AG10803 (cell line): ENCODE measurements around the gene MPPED1.

Experiments used
- DNase-seq: peaks from one replicate; pipeline ENCODE4 v3.0.0; 2010; ENCODE audit warnings: low read depth
- H3K4me3 ChIP-seq: 2 replicates; pipeline ENCODE4 v1.5.1; 2011; ENCODE audit warnings: mild to moderate bottlenecking, low read length, control low read depth
- TF ChIP-seq, protein P1 (sequence below): conservative IDR thresholded peaks from 2 replicates; pipeline ENCODE4 v1.5.1; 2011; ENCODE audit warnings: mild to moderate bottlenecking, low read length, control low read depth, inconsistent platforms

MPPED1 gene

DNA sequence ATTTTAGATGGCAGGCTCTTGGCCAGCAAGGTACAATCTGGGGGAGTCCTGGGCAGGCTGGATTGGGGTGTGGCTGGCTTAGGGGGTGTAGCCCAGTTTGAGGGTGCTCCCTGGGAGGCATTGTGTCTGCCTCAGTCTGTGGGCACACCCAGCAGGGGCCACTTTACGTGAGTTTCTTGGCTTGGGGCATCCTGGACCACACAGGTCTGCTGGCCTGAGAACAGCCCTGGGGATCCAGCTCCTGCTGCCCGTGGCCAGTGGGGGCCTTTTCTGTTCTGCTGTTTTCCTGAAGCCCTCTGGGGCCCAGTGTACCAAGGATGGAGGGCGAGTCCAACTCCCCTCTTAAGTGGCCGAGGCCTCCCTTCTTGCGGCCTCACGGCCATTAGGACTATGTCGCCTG lies 71.9 kb downstream of the MPPED1 start:
- no peak for DNase-seq
- H3K4me3 ChIP-seq: no peak overlapping the region
- TF ChIP-seq, protein P1, sequence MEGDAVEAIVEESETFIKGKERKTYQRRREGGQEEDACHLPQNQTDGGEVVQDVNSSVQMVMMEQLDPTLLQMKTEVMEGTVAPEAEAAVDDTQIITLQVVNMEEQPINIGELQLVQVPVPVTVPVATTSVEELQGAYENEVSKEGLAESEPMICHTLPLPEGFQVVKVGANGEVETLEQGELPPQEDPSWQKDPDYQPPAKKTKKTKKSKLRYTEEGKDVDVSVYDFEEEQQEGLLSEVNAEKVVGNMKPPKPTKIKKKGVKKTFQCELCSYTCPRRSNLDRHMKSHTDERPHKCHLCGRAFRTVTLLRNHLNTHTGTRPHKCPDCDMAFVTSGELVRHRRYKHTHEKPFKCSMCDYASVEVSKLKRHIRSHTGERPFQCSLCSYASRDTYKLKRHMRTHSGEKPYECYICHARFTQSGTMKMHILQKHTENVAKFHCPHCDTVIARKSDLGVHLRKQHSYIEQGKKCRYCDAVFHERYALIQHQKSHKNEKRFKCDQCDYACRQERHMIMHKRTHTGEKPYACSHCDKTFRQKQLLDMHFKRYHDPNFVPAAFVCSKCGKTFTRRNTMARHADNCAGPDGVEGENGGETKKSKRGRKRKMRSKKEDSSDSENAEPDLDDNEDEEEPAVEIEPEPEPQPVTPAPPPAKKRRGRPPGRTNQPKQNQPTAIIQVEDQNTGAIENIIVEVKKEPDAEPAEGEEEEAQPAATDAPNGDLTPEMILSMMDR: no peak

DNA sequence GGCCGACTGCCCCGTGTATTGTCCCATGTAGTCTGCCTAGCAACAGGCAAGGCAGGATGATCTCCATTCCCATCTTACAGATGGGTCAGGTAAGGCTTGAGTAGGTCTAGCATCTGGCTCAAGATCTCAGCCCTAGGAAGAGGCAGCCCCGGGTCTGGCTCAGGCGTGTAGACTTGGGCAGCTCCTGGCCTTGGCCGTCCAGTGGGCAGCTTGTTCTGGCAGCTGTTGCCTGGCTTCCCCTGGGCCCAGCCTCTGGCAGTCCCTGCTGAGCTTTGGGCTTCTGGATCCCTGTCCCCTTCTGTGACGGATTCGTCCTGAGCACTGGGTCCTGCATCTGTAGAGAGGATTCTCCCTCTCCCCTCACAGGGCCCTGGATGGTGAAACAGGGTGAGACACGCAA lies 72.4 kb downstream of the MPPED1 start:
- TF ChIP-seq, protein P1: no peak
- H3K4me3 ChIP-seq: no peak overlapping the region
- no peak for DNase-seq

DNA sequence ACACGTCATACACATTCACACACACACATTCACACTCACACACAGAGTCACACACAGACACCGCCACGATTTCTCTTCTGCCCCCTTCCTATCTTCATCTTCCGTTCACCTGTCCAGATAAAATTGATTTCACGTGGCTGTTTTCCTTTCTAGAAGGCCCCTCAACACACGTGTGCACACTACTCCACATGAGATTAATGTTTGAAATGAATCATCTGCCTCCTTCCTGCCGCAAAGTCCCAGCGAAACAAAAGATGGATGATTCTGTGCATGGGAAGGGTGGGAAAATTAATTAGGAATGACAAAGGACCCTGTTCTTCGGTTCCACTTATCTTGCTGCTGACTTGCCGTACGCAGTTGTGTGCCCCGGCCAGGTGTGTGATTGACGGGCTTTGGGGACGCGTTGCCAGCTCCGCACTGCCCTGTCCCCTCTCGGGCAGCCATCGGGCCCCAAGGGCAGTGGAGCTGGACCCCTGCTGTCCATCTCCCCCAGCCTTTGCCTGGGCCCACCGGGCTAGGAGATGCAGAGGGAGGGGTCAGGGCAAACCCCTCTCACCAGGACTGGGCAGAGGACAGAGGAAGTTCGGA lies 73.8 kb downstream of the MPPED1 start:
- no peak overlapping the region for H3K4me3 ChIP-seq
- DNase-seq: no peak
- TF ChIP-seq, protein P1: no peak

DNA sequence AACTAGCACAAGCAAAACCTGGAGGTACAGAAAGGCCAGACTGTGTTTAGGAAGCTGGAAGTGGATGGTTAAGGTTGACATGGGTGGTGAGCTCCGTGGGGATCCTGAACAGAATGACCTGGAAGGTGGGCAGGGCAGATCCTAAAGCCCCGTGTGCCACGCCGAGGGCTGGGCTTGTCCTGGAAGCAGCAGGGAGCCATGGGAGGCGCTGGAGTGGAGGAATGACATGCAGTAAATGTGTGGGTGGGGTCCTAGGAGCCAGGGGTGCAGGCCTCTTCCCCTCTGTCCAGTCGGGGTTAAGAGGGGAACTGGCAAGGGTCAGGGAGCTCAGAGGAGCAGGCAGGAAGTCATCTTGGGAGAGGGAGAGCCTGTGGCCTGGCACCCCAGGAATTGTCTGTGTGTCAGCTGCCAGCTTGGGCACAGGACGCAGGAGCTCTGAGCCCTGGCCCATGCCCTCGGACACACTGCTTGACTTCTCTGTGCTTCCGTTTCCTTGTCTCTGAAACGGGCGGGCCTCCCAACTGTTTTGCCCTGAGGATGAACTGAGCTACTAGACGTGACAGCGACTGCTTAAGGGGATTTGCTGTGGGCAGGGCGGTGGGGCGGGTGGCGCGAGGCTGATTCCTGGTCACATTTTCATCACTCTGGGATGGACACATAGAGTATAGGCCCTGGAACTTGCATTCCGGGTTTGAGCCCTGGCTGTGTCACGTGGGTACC lies 75.7 kb downstream of the MPPED1 start:
- no peak for DNase-seq
- TF ChIP-seq, protein P1: no peak
- no peak overlapping the region for H3K4me3 ChIP-seq

DNA sequence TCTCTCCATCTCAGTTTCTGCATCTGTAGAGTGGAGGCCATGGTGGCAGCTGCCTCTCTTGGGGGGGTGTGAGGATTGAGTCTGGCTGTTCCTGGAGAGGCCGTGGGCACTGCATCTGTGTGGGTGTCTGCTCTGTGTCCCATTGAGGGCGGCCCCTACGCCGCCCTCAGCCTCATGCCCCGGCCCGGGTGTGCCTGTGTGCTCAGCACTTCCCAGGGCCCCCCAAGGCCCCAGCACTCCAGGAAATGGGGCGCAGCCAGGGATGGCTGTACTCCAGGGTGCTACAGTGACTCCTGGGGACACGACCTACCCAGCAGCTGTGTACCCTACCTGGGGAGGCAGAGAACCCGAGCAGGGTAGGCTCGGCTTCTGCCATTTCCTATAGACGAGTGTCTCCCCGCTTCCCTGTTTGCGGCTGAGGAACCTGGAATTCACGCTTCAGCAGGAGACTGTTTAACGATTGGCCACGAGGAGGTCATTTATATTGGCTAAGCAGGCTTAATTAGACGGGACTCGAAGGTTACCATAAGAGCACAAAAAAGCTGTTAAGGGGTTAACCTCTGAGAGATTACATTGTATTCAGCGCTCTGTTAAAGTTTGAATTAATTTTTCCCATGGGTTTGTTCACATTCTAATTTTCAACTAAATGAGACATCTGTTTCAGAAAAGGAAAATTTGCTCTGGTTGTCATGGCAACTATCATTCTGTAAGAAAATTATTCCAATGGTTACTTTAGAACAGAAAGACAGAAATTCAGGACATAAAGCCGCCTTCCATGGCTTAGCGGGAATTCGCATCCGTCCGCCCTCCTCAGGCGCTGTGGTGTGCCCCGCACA lies 76.4 kb downstream of the MPPED1 start:
- TF ChIP-seq, protein P1: no peak
- no peak overlapping the region for H3K4me3 ChIP-seq
- DNase-seq: no peak

DNA sequence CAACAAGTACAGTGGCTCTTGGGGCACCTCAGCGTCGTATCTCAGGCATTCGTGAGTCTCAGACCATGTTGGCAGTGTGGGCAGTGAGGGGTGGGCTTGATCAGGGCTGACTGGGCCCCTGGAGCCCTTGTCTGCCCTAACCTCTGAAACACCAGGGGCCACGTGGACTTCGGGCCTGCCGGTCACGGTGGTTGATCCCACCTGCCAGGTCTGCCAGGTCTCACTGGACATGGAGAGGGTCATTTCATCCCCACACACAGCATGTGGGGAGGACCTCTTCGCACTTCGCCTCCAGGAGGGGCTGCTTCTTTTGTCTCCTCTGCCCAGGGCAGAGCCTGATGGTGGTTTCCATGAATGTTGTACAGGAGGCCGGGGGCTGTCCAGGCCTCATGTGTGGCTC lies 77.1 kb downstream of the MPPED1 start:
- H3K4me3 ChIP-seq: no peak overlapping the region
- TF ChIP-seq, protein P1: no peak
- no peak for DNase-seq

DNA sequence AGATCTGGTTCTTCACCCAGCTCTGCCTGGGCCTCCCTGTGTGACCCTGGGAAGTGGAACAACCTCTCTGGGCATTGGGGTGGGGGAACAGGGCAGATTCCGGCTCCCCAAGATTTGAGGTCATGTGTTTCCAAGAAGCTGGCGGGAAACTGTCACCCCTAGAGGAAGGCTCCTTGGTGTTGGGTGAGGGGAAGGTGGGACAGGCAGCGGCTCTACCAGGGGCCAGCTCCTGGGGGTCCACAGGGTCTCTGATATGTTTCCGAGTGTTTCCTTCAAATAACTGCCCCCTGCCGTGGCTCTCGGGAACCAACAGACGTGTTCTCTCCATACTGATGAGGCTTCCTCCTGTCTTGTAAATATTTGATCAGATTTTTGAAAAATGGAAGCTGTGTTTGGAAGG lies 78.5 kb downstream of the MPPED1 start:
- TF ChIP-seq, protein P1: no peak
- DNase-seq: no peak
- no peak overlapping the region for H3K4me3 ChIP-seq
